SKM-1 treated with dmso at 0.1 percent for 144 hours (cell line): Measurements from ENCODE around the gene GREM2.

Experiments
- DNase-seq: peaks from one replicate; lab custom pipeline; 2025; ENCODE audit not compliant: unreplicated experiment; lab: John Stamatoyannopoulos, UW

The GREM2 gene

DNA sequence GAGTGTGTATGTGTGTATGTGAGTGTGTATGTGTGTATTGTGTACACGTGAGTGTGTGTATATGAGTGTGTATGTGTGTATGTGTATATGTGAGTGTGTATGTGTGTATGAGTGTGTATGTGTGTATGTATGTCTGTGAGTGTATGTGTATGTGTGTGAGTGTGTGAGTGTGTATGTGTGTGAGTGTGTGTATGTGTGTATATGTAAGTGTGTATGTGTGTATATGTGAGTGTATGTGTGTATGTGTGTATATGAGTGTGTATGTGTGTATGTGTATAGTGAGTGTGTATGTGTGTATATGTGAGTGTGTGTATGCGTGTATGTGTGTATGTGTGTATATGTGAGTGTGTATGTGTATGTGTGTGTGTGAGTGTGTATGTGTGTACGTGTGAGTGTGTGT lies 49.2 kb downstream of the GREM2 start:
- DNase-seq = no peak

- no peak for DNase-seq
Measured at GRCh38 chr1:240562111-240562590, 49.8 kb downstream of the GREM2 start.

DNA sequence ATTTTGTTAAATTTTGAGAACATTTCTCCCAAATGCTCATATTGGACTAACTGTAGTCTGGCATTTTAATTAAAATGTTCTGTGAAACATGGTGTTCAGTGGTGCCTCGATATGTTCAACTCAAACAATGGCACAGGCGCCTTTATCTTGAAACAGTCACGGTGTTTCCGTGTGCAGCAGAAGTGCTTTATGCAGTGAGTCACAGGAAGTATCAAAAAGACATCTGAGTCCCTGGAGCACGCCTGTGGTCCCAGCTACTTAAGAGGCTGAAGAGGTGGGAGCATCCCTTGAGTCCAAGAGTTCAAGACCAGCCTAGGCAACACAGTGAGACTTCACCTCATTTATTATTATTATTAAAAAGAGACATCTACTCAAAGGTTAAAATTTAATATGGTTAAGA lies 52.2 kb downstream of the GREM2 start:
- no peak for DNase-seq

- no peak for DNase-seq
Measured at GRCh38 chr1:240555524-240555923, 56.4 kb downstream of the GREM2 start.

GRCh38 chr1:240553351-240553750 lies 58.6 kb downstream of the GREM2 start:
- no peak for DNase-seq

DNA sequence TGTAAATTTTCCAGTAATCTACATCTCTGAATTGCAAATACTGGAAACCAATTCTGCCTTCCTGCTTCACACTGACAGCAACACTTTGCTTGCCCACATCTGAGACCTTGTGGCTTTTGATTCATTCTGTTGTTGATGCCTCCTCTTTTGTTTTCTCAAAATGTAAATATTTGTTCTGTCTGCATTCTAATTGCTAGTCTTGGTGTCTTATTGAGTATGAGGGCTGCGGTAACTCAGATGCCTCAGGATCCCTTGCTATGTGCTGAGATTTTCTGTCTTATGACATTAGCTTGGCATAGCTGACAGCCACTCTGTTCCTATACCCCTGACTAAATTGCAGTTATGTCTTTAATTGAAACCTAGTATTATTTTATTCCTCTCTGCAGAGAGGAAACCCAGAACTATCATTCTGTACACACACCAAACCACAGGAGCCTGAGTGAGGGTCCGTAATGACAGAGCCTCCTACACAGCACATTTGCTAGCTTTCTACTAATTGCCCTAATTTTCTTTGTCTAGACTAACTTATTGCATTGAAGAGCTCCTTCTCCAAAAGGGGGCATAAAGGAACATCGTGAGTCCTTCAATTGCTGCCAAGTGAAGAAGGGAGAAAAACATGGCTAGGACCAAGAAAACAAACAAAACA lies 72.1 kb downstream of the GREM2 start:
- no peak for DNase-seq

- no peak for DNase-seq
Measured at GRCh38 chr1:240538776-240539430, 73.1 kb downstream of the GREM2 start.

- DNase-seq = no peak
Measured at GRCh38 chr1:240533154-240533780, 78.7 kb downstream of the GREM2 start.

- no peak for DNase-seq
Measured at GRCh38 chr1:240528591-240528990, 83.4 kb downstream of the GREM2 start.

DNA sequence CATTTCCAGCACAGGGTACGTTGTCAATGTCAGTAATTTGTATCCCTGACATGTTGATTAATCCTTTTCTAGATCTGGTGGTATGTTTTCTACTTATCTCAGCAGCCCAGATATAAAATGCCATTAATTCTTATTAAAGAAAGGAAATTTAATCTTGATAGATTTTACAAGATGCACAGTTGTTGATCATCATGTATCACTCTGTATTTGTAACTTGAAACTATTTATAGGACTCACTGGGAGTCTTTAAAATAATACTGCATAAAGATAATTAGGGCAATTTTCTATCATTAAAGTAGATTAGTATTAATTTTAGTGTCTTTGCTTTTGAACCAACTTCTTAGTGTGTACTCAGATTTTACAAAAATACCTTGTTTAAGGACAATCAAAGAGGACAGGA lies 84.9 kb downstream of the GREM2 start:
- DNase-seq = no peak

DNA sequence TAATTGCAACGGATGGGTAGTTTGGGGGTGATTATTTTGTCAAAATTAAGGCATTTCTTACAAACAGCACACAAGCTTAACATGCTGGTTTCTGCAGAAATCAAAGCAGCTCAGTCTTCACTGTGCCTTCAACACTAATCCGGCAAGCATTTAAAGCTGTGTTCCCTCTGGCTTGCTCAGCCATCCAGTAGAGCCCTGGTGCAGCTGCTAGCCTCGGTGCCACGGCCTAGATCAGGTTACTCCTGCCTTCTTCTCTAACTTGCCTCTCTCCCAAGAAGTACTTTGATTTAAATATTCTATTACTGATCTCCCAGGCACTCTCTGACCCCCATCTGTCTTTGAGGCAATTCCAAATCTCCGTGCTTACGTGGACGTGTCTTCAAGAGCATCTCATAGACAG lies 85.6 kb downstream of the GREM2 start:
- DNase-seq = no peak

- no peak for DNase-seq
Measured at GRCh38 chr1:240524356-240525069, 87.4 kb downstream of the GREM2 start.

- DNase-seq = no peak
Measured at GRCh38 chr1:240522122-240522822, 89.7 kb downstream of the GREM2 start.

GRCh38 chr1:240517891-240518290 lies 94.1 kb downstream of the GREM2 start:
- DNase-seq = no peak

DNA sequence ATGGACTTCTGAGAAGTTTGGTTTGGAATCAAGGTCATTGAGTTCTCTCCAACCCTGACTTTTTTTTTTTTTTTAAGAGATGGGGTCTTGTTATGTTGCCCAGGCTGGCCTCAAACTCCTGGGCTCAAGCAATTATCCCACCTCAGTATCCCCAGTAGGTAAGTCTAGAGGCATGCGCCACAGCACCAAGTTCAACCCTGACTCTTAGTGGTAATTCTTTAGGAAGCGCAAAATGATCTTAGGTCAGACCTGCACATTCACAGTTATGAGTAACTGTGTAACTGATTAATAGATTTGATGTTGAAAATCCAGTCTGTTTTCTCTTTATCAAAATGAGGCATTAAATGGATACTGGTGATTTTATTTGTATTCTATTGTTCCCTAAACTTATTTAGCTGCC lies 95.9 kb downstream of the GREM2 start:
- no peak for DNase-seq

DNA sequence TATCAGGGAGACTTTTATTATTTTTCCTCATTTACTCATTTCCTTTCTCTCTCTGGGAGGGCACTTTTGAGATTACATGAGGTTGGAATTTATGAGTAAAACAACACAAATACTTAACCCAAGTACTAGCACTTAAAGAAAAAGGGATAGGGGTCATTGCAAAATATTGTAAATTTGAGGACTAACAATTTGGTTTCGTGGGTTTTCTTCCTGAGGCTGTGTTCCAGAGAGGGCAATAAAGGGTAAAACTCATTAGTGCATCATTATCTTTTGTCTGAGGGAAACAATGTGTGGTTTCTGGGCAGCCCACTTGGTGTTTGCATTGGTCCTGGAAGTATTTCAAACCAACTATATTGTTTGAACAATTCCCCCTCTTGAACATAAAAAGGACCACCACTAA lies 96.5 kb downstream of the GREM2 start:
- no peak for DNase-seq

DNA sequence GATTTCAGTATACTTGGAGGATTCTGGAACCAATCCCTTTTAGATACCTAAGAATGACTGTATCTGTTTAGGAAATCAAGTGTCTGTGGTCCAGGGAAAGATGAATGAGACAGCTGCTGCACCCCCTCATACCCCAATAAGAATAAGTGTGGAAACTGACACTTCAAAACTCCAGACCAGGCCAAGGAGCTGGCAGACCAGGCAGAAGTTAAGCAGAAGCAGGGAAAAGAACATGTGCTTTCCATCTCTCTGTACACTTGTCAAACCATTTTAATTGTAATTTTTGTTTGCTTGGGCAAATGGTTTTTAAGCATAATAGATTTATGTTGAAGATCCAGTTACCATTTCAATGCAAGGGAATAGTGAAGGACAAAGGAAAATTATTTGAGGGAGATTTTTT lies 100.2 kb downstream of the GREM2 start:
- DNase-seq = no peak

DNA sequence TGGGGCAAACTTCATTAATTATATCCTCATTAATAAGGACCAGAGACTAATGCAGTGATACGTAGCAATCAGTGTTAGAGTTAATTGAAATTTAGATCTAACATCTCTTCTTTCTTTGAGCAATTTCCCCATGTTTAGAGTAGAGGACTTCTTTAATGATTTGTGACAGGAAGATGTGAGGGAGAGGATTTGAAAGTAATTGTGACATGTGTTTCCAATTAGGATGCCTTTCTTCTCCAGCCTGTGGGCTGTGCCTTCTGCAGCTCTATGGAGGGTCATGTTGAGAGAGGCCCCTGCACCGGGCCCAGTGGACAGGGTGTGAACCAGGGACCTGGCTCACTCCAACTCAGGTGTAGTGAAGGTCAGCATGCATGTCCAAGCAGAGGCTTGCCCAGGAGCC lies 103.0 kb downstream of the GREM2 start:
- no peak for DNase-seq

GRCh38 chr1:240508201-240508600 lies 103.8 kb downstream of the GREM2 start:
- DNase-seq = no peak

DNA sequence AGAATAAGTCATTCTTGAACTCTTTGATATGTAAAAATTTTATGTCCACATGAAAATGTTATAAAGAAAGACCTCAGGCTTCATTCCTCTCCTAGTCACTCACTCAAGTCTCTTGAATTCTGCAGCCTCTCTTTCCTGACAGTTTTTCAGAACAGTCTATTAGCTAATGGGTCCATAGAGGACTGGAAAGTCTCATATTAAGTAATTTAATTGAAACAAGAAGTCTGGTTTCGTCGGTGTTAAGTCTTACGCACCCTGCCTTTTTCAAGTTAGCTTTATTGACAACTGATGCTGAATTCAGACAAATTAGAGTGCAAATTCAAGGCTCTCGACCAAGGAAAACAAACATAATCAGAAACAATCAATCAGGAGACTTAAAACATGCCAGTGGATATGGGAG lies 105.8 kb downstream of the GREM2 start:
- DNase-seq = no peak

- DNase-seq = no peak
Measured at GRCh38 chr1:240503558-240503957, 108.4 kb downstream of the GREM2 start.
